ENCODE data around the gene DLGAP1. TPM values are rescaled to one million over a fixed set of nuclear protein-coding genes. Genes with fewer than 3 reads are reported as not detected.

The DLGAP1 gene
- total RNA-seq, 1 experiment from 2014 or later, result 23.0 TPM

DNA sequence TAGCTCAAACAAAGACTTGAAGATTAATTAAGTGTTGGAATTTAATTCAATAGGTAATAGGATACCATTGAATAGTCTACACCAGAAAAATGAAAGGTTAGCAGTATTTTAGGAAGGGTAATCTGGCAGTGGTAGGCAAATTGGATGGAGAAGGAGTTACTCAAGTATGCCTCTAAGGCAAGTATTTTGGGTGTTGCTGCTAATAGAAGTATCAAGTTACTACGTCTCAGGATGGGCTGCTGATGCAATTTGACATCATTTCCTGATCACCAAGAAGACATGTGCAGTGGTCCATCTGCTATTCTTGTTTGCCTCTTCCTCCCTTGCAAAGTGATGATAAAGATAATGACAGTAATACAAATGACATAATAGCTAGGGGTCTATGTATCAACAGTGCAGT, 519.8 kb downstream of the DLGAP1 start (continued):
- TF ChIP-seq, protein P1, sequence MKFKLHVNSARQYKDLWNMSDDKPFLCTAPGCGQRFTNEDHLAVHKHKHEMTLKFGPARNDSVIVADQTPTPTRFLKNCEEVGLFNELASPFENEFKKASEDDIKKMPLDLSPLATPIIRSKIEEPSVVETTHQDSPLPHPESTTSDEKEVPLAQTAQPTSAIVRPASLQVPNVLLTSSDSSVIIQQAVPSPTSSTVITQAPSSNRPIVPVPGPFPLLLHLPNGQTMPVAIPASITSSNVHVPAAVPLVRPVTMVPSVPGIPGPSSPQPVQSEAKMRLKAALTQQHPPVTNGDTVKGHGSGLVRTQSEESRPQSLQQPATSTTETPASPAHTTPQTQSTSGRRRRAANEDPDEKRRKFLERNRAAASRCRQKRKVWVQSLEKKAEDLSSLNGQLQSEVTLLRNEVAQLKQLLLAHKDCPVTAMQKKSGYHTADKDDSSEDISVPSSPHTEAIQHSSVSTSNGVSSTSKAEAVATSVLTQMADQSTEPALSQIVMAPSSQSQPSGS (CRISPR knock-in tag; IDR thresholded peaks at IDR 0.05; ENCODE audit: borderline replicate concordance, low read depth), result no peak
- TF ChIP-seq ETV6 (CRISPR knock-in tag; IDR thresholded peaks at IDR 0.05) (no peak), ZNF396 (CRISPR knock-in tag; IDR thresholded peaks at IDR 0.05; ENCODE audit: borderline replicate concordance) (no peak), ELF4 (CRISPR knock-in tag; IDR thresholded peaks at IDR 0.05; ENCODE audit: low read depth) (no peak), RORB (CRISPR knock-in tag; IDR thresholded peaks at IDR 0.05) (no peak), ESRRA (CRISPR knock-in tag; IDR thresholded peaks at IDR 0.05; ENCODE audit: borderline replicate concordance) (no peak), SMAD4 (CRISPR knock-in tag; IDR thresholded peaks at IDR 0.05) (no peak), JUN (CRISPR knock-in tag; IDR thresholded peaks at IDR 0.05) (no peak)
- TF ChIP-seq, protein P2, sequence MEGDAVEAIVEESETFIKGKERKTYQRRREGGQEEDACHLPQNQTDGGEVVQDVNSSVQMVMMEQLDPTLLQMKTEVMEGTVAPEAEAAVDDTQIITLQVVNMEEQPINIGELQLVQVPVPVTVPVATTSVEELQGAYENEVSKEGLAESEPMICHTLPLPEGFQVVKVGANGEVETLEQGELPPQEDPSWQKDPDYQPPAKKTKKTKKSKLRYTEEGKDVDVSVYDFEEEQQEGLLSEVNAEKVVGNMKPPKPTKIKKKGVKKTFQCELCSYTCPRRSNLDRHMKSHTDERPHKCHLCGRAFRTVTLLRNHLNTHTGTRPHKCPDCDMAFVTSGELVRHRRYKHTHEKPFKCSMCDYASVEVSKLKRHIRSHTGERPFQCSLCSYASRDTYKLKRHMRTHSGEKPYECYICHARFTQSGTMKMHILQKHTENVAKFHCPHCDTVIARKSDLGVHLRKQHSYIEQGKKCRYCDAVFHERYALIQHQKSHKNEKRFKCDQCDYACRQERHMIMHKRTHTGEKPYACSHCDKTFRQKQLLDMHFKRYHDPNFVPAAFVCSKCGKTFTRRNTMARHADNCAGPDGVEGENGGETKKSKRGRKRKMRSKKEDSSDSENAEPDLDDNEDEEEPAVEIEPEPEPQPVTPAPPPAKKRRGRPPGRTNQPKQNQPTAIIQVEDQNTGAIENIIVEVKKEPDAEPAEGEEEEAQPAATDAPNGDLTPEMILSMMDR (IDR thresholded peaks at IDR 0.05), result no peak
- TF ChIP-seq, protein P3, sequence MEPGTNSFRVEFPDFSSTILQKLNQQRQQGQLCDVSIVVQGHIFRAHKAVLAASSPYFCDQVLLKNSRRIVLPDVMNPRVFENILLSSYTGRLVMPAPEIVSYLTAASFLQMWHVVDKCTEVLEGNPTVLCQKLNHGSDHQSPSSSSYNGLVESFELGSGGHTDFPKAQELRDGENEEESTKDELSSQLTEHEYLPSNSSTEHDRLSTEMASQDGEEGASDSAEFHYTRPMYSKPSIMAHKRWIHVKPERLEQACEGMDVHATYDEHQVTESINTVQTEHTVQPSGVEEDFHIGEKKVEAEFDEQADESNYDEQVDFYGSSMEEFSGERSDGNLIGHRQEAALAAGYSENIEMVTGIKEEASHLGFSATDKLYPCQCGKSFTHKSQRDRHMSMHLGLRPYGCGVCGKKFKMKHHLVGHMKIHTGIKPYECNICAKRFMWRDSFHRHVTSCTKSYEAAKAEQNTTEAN (CRISPR knock-in tag; IDR thresholded peaks at IDR 0.05), result no peak
- TF ChIP-seq, protein P4, sequence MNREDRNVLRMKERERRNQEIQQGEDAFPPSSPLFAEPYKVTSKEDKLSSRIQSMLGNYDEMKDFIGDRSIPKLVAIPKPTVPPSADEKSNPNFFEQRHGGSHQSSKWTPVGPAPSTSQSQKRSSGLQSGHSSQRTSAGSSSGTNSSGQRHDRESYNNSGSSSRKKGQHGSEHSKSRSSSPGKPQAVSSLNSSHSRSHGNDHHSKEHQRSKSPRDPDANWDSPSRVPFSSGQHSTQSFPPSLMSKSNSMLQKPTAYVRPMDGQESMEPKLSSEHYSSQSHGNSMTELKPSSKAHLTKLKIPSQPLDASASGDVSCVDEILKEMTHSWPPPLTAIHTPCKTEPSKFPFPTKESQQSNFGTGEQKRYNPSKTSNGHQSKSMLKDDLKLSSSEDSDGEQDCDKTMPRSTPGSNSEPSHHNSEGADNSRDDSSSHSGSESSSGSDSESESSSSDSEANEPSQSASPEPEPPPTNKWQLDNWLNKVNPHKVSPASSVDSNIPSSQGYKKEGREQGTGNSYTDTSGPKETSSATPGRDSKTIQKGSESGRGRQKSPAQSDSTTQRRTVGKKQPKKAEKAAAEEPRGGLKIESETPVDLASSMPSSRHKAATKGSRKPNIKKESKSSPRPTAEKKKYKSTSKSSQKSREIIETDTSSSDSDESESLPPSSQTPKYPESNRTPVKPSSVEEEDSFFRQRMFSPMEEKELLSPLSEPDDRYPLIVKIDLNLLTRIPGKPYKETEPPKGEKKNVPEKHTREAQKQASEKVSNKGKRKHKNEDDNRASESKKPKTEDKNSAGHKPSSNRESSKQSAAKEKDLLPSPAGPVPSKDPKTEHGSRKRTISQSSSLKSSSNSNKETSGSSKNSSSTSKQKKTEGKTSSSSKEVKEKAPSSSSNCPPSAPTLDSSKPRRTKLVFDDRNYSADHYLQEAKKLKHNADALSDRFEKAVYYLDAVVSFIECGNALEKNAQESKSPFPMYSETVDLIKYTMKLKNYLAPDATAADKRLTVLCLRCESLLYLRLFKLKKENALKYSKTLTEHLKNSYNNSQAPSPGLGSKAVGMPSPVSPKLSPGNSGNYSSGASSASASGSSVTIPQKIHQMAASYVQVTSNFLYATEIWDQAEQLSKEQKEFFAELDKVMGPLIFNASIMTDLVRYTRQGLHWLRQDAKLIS (CRISPR knock-in tag; IDR thresholded peaks at IDR 0.05; ENCODE audit: borderline replicate concordance), result no peak

DNA sequence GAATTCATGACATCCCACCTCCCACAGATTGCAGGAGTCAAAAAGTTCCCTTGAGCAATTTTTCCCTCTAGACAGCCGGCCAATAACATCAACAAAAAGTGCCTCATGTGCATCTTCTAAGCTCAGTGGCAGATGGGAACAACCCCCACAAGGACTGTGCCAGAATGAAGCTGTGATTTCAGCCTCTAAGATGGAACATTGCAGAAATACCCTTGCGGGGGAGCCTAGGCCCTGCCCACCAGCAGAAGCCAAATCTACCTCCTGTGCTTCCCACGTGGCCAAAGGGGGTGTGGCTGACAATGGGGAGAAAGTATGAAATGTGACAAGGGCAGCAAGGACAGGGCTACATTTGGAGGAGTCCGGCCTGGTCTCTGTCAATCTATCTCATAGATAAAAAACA, 522.8 kb downstream of the DLGAP1 start:
- ATAC-seq, result no peak
- Mint-ChIP-seq H3K27ac (no peak overlapping the region), H3K4me1 (peaks cover 20% of the 10 kb centered on the region), H3K4me3 (no peak overlapping the region), H3K9me3 (no peaks in the 10 kb centered on the region), H3K36me3 (no peaks in the 10 kb centered on the region), H3K27me3 (ENCODE audit: low read depth) (no peaks in the 10 kb centered on the region)
- no peak for DNase-seq (ENCODE audit: low spot score)
- ChIA-PET CTCF (no interaction called here), POLR2A (no interaction called here)
- TF ChIP-seq TCF7 (CRISPR knock-in tag; IDR thresholded peaks at IDR 0.05; ENCODE audit: low read depth) (no peak), ZNF219 (CRISPR knock-in tag; IDR thresholded peaks at IDR 0.05; ENCODE audit: borderline replicate concordance) (no peak), SMAD4 (CRISPR knock-in tag; IDR thresholded peaks at IDR 0.05) (no peak), NFATC4 (CRISPR knock-in tag; IDR thresholded peaks at IDR 0.05) (no peak), ZNF416 (CRISPR knock-in tag; IDR thresholded peaks at IDR 0.05) (no peak)
- TF ChIP-seq, protein P2 (IDR thresholded peaks at IDR 0.05), result no peak
- TF ChIP-seq, protein P5, sequence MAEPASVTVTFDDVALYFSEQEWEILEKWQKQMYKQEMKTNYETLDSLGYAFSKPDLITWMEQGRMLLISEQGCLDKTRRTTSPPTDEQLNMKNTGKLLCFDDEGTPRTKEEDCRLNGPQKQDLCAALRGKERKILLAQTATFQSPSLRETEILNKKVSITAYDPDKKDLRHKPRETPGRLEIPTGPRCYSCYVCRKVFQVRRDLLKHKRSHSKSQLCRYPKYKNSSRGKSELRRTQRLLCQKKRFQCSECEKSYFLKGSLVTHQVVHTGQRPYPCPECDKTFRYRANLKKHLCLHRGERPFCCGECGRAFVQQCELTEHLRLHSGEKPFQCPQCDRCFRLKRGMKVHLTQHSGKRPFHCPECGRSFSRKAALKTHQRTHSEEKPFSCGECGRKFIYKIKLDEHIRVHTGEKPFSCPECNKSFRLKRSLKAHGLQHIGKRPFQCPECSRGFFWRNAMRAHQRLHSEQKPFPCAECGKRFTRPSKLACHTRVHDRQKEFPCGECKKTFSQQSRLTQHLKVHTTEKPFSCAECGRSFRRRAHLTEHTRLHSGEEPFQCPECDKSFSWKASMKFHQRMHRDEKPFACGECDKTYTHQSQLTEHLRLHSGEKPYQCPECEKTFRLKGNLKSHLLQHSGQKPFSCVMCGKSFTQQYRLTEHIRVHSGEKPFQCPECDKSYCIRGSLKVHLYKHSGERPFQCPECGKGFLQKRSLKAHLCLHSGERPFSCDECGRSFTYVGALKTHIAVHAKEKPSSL (CRISPR knock-in tag; conservative IDR thresholded peaks at IDR 0.05), result no peak
- TF ChIP-seq, protein P6, sequence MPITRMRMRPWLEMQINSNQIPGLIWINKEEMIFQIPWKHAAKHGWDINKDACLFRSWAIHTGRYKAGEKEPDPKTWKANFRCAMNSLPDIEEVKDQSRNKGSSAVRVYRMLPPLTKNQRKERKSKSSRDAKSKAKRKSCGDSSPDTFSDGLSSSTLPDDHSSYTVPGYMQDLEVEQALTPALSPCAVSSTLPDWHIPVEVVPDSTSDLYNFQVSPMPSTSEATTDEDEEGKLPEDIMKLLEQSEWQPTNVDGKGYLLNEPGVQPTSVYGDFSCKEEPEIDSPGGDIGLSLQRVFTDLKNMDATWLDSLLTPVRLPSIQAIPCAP (CRISPR knock-in tag; IDR thresholded peaks at IDR 0.05), result no peak
- TF ChIP-seq, protein P7, sequence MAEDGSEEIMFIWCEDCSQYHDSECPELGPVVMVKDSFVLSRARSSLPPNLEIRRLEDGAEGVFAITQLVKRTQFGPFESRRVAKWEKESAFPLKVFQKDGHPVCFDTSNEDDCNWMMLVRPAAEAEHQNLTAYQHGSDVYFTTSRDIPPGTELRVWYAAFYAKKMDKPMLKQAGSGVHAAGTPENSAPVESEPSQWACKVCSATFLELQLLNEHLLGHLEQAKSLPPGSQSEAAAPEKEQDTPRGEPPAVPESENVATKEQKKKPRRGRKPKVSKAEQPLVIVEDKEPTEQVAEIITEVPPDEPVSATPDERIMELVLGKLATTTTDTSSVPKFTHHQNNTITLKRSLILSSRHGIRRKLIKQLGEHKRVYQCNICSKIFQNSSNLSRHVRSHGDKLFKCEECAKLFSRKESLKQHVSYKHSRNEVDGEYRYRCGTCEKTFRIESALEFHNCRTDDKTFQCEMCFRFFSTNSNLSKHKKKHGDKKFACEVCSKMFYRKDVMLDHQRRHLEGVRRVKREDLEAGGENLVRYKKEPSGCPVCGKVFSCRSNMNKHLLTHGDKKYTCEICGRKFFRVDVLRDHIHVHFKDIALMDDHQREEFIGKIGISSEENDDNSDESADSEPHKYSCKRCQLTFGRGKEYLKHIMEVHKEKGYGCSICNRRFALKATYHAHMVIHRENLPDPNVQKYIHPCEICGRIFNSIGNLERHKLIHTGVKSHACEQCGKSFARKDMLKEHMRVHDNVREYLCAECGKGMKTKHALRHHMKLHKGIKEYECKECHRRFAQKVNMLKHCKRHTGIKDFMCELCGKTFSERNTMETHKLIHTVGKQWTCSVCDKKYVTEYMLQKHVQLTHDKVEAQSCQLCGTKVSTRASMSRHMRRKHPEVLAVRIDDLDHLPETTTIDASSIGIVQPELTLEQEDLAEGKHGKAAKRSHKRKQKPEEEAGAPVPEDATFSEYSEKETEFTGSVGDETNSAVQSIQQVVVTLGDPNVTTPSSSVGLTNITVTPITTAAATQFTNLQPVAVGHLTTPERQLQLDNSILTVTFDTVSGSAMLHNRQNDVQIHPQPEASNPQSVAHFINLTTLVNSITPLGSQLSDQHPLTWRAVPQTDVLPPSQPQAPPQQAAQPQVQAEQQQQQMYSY (CRISPR knock-in tag; IDR thresholded peaks at IDR 0.05), result no peak
- TF ChIP-seq, protein P8, sequence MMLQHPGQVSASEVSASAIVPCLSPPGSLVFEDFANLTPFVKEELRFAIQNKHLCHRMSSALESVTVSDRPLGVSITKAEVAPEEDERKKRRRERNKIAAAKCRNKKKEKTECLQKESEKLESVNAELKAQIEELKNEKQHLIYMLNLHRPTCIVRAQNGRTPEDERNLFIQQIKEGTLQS (CRISPR knock-in tag; conservative IDR thresholded peaks at IDR 0.05), result no peak

Measured in WTC11 (cell line).